GM04504 (cell line): ENCODE data around the gene ABCC4.
A peak's percentile ranks its signal among the peaks of the same experiment; 100 is the strongest.

ENCODE experiments used
- DNase-seq: peaks from one replicate; pipeline ENCODE4 v3.0.0-alpha.2; 2012; ENCODE audit warnings: low read depth

ABCC4 gene

GRCh38 chr13:95301183-95301967, at the start of gene ABCC4:
ABCC4 (minus strand) TSS chr13:95301451; CDS start chr13:95301314, 137 bp downstream.
- DNase-seq = peak; percentile 52

GRCh38 chr13:95349267-95349666, 48.0 kb upstream of the ABCC4 start:
- no peak for DNase-seq

- no peak for DNase-seq
These were observed 42.7 kb upstream of the ABCC4 start for GRCh38 chr13:95343944-95344343.

GRCh38 chr13:95341441-95341840, 40.2 kb upstream of the ABCC4 start:
- no peak for DNase-seq

DNA sequence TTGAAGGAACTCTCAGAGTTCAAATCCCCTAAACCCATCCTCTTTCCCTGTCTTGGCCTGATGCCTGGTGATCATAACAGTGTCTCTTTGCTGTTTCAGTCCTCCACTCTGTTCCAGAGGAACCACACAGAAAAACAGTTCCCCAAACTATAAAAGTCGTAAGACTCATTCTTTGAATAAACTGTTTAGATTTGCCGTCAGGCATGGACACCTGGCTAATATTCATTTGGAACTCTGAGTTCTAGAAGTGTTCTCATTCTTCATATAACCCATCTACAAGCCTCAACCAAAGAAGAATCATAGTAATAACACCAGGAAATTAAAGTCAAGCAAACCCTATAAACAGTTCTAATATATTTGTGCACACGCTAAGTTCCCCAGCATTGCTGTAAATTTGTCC, 37.7 kb upstream of the ABCC4 start:
- no peak for DNase-seq

- no peak for DNase-seq
These were observed 36.3 kb upstream of the ABCC4 start for GRCh38 chr13:95337597-95337996.

DNA sequence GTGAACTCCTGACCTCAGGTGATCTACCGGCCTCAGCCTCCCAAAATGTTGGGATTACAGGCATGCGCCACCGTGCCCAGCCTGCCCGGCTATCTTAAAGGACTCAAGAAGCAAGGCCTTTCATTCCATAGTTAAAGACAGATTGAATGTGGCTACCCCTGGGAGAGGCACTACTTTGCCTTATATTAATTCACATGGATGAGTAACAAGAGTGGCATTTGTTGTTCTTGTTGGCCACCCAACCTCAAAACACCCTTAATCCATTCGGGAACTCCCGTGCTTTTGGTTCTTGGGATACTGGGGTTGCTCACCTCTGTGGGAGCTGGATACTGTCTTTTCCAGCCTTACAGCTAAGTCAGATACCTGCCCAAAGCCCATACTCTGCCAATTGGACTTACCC, 34.4 kb upstream of the ABCC4 start:
- DNase-seq = no peak

GRCh38 chr13:95328386-95328785, 27.1 kb upstream of the ABCC4 start:
- no peak for DNase-seq

DNA sequence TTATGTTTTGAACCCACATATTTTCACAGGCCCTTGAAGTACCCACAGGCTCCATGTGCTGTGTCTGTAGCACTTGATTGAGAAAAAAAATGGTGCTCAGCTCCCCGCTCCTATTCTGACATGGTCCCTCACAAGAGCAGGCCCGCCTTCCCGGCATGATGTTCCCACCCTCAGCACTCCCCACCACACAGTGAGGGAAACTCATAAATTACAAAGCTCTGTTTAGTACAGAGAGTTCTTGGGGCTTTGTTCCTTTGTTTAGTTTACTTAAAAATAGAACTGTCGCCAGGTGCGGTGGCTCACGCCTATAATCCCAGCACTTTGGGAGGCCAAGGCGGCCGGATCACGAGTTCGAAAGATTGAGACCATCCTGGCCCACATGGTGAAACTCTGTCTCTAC, 25.9 kb upstream of the ABCC4 start:
- no peak for DNase-seq

GRCh38 chr13:95326695-95327094, 25.4 kb upstream of the ABCC4 start:
- DNase-seq = no peak

DNA sequence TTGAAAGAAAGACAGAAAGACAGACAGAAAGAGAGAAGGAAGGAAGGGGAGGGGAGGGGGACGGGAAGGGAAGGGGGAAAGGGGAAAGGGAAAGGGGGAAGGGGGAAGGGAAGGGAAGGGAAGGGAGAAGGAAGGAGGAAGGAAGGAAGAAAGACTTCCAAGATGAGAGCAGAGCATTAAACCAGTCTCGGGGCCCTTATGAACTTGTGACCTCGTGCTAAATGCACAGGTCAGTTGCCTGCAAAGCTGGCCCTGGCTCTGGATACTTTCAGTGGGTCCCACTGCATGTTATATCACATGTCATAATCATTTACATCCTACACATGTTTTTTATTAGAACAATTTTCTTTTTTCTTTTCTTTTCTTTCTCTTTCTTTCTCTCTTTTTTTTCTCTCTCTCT, 24.2 kb upstream of the ABCC4 start:
- no peak for DNase-seq

DNA sequence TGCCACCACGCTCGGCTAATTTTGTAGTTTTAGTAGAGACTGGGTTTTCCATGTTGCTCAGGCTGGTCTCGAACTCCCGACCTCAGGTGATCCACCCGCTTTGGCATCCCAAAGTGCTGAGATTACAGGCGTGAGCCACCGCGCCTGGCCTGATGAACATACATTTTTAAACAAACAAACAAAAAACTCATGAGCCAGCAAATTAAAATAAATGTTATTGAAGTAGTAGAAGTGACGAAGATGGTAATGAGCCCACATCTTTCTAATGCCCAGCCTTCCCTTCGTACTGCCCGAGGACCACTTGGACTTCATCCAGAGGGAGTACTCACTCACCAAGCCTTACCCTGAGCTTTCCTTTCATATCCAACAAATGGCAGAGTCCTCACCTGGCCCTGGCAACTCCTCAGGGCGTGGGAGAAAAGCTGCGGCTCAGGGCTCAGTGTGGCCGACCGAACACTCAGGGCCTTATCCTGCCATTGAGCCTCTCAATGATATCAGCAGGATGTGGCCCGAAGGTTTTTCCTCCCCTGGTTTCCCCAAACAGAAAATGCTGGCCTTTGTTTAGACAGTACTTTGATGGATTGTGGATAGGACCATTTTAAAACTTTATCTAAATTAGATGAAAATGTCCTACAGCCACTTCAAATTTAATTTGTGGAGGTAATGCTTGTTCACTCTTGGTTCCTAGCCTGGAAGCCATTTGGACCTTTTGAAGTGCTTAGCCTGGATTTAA, 22.8 kb upstream of the ABCC4 start:
- no peak for DNase-seq

DNA sequence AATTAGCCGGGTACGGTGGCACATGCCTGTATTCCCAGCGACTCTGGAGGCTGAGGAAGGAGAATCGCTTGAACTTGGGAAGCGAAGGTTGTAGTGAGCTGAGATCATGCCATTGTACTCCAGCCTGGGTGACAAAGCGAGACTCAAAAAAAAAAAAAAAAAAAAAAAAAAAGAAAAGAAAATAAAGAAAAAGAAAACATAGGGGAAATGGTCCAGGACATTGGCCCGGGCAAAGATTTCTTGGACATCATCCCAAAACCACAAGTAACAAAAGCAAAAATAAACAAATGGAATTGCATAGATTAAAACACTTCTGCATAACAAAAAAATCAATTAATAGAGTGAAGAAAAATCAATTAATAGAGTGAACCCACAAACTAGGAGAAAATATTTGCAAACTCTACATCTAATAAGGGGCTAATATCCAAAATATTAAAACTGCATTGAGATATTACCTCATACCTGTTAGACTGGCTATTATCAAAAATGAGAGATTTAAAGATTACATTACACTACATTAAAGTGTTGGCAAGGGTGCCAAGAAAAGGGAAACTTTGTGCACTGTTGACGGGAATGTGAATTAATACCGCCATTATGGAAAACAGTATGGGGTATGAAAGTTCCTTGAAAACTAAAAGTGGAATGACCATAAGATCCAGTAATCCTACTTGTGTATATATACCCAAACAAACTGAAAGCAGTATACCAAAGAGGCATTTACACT, 18.5 kb upstream of the ABCC4 start:
- no peak for DNase-seq

DNA sequence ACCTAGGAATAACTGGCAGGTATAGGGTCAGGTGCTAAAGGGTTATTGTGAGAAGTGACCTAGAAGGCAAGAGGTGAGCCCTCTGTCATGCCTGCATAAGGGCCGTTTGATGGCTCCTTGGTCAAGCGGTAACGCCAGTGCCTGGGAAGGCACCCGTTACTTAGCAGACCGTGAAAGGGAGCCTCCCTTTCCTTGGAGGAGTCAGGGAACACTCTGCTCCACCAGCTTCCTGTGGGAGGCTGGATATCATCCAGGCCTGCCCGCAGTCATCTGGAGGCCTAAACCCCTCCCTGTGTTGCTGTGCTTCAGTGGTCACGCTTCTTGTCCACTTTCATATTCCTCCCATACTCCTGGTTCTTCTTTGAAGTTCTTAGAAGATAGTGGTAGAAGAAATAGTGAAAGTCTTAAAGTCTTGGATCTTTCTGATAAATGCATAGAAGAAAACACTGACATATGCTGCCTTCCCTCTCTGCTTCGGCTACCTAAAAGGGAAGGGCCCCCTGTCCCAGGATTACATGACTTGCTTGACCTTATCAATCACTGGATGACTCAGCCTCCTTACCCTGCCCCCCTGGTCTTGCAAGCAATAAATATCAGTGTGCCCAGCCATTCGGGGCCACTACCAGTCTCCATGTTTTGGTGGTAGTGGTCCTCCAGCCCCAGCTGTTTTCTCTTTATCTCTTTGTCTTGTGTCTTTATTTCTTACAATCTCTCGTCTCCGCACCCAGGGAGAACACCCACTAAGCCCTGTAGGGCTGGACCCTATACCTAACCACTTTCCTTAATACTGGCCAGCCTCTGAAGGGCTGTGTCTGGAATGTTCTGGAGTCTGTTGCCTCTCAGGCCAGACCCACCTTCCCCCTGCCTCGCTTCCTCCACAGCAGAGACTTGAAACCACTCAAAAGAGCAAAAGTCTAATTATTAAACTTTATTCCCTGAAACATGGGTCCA, 16.1 kb upstream of the ABCC4 start:
- no peak for DNase-seq

- no peak for DNase-seq
These were observed 14.5 kb upstream of the ABCC4 start for GRCh38 chr13:95315752-95316151.

- DNase-seq = no peak
These were observed 6.3 kb upstream of the ABCC4 start for GRCh38 chr13:95307507-95307906.

DNA sequence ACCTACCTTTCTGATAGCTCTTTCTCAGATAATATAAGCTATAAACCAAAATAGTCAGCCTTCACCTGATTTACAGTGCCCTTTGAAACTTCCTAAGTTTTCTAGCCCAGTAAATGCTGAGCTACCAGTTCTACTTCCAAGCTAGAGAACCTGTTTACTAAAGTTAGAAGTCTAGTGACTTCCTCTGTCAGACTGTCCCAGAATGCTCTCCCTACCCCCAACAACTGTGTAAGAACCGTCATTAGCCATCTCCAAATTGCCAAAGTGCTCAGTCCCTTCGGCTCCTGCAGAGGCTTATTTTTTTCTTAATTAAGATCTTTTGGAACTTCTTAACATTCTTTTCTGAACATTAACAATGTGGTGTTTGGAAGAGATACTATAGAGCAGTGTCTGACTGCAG, 3.2 kb upstream of the ABCC4 start:
- no peak for DNase-seq

DNA sequence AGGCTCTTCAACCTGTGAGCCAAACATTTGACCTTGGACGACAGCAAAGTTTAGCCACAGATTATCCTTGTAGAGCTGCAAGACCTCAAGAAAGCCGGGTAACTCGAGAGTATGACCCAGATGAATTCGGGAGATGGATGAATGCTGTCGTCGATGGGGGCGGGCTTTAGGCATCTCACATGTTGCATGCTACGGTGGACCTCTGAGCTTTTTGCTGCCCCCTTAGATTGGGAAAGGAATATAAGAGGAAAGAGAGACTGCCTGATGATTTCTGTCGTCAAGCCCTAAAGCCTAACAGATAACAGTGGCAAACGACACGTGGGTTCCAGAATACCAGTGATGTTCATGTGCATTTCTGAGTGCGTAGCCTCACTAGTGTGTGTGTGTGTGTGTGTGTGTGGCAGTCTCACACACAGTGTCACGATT, 730 bp upstream of the ABCC4 start:
- DNase-seq = no peak

GRCh38 chr13:95300625-95301182, 547 bp downstream of the ABCC4 start:
- no peak for DNase-seq

DNA sequence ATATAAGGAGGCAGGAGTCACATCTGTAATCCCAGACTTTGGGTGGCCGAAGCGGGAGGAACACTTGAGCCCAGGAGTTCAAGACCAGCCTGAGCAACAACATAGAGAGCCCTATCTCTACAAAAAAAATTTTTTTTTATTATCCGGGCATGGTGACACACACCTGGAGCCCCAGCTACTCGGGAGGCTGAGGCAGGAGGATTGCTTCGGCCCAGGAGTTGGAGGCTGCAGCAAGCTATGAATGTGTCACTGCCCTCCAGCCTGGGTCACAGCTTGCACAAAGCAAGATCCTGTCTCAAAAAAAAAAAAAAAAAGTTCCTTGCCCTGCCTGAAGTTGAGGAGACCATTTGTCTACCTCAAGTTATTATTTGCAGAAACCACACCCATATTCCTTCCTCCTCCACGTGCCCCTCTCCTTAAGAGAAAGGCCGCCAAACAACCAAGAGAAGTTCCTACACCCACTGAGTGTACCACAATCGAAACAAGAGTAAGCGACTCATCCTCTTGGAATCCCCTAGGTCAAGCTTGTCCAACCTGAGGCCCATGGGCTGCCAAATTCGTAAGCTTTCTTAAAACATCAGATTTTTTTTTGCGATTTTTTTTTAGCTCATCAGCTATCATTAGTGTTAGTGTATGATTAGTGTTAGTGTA, 2.2 kb downstream of the ABCC4 start:
- DNase-seq = no peak
